PC-9 (cell line): Measurements from ENCODE around the gene TAF3.

ENCODE experiments used
- EZH2 ChIP-seq: fragments of 200-600 bp; sonication (generic); IDR thresholded peaks from 2 replicates; pipeline ENCODE4 v1.8.0; 2017; ENCODE audit warnings: antibody characterized with exemption, low read depth
- TF ChIP-seq, protein P1 (sequence below): fragments of 200-600 bp; sonication (generic); conservative IDR thresholded peaks from 2 replicates; pipeline ENCODE4 v1.6.1; 2017; ENCODE audit warnings: mixed run types, antibody characterized with exemption, mild to moderate bottlenecking, moderate library complexity

DNA sequence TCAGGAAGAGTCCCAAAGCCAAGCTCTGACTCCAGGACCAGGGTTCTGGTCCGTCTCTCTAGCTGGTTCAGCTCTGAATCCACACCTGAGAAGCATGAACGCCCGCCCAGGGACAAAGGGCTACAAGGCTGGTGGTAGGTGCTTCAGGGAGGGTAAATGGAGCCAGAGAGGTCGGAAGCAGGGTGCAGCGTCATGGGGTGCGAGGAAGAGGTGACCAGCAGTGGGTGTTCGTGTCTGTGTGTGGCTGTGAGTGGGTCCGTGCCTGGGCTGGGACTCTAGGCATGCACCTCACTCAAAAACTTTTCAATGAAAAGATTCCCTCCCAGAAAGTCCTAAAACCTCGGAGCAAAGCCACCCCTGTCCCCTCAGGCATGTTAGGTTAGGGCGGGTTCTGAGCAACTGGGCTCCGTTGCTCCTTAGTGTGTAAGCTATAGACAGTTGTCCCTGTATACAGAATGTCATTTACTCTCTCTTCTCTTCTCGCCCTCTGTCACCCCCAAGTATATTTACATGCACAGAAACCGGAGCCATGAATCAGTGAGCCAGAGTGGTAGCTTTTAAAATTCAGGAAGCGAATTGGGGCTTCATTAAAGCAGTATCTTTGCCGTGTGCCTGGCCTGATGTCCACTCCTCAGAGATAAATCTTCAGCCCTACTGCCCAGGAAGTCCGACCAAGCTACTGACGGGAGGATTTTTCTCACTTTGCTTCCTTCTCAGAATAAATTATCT is 223.9 kb downstream of the TAF3 start:
- TF ChIP-seq, protein P1, sequence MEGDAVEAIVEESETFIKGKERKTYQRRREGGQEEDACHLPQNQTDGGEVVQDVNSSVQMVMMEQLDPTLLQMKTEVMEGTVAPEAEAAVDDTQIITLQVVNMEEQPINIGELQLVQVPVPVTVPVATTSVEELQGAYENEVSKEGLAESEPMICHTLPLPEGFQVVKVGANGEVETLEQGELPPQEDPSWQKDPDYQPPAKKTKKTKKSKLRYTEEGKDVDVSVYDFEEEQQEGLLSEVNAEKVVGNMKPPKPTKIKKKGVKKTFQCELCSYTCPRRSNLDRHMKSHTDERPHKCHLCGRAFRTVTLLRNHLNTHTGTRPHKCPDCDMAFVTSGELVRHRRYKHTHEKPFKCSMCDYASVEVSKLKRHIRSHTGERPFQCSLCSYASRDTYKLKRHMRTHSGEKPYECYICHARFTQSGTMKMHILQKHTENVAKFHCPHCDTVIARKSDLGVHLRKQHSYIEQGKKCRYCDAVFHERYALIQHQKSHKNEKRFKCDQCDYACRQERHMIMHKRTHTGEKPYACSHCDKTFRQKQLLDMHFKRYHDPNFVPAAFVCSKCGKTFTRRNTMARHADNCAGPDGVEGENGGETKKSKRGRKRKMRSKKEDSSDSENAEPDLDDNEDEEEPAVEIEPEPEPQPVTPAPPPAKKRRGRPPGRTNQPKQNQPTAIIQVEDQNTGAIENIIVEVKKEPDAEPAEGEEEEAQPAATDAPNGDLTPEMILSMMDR = no peak
- TF ChIP-seq EZH2 = no peak
